ENCODE results near the gene TMEM87B. TPM values are rescaled to one million over a fixed set of nuclear protein-coding genes. Genes with fewer than 3 reads are reported as not detected.

The TMEM87B gene
- total and polyA plus RNA-seq, 11 donors, result 3.1 to 18.5 (median 7.9) TPM

DNA sequence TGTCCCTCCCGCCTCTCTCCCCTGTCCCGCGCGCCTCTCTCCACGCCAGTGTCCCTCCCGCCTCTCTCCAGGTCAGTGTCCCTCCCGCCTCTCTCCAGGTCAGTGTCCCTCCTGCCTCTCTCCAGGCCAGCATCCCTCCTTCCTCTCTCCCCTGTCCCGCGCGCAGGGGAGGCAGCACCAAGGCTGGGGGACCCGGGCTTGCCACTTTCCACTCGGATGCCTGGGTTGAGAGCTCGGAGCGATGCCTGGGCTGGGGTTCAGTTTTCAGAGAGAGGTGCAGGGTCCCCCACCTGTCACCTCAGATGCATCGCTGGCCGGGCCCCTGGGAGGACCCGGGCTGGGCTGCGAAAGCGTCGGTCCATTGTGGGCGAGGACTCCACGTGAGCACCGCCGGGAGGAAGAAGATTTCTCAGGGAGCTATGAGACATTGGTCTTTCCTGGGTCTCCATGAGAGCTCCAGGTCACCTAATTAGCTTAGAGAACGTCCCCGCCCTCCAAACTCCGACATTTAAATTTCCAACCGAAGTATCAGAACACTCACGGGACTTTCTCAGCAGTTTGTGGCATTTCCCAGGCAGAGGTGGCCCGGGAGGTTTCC, 85.2 kb downstream of the TMEM87B start:
- DNase-seq (peak in 1 of 5 donors; percentile 57), ATAC-seq (no peak)
- intact Hi-C loops (cut with DNase I), result loop anchor here in 1 of 10 donors (10.0 kb wide), 1 partner anchor 104 kb away; no protein-coding TSS in a partner anchor
- peaks cover 0 to 18% (median 4%) of the 10 kb centered on the region in 12 donors for H3K4me1 ChIP-seq
- peaks cover 0 to 11% (median 0%) of the 10 kb centered on the region in 9 donors for H3K27me3 ChIP-seq
- no peaks in the 10 kb centered on the region for H3K9me3 ChIP-seq
- WGBS, 4 donors, result 13 to 46% (median 23%) methylated on average over 30 of the region's 30 CpGs
- no peaks in the 10 kb centered on the region for H3K36me3 ChIP-seq
- peak overlapping the region in 1 of 12 donors; percentile 28 for H3K27ac ChIP-seq
- peak overlapping the region in 7 of 12 donors; percentile 21 to 50 (median 39) for H3K4me3 ChIP-seq
- TF ChIP-seq, protein P1, sequence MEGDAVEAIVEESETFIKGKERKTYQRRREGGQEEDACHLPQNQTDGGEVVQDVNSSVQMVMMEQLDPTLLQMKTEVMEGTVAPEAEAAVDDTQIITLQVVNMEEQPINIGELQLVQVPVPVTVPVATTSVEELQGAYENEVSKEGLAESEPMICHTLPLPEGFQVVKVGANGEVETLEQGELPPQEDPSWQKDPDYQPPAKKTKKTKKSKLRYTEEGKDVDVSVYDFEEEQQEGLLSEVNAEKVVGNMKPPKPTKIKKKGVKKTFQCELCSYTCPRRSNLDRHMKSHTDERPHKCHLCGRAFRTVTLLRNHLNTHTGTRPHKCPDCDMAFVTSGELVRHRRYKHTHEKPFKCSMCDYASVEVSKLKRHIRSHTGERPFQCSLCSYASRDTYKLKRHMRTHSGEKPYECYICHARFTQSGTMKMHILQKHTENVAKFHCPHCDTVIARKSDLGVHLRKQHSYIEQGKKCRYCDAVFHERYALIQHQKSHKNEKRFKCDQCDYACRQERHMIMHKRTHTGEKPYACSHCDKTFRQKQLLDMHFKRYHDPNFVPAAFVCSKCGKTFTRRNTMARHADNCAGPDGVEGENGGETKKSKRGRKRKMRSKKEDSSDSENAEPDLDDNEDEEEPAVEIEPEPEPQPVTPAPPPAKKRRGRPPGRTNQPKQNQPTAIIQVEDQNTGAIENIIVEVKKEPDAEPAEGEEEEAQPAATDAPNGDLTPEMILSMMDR (IDR thresholded peaks at IDR 0.05), result no peak

DNA sequence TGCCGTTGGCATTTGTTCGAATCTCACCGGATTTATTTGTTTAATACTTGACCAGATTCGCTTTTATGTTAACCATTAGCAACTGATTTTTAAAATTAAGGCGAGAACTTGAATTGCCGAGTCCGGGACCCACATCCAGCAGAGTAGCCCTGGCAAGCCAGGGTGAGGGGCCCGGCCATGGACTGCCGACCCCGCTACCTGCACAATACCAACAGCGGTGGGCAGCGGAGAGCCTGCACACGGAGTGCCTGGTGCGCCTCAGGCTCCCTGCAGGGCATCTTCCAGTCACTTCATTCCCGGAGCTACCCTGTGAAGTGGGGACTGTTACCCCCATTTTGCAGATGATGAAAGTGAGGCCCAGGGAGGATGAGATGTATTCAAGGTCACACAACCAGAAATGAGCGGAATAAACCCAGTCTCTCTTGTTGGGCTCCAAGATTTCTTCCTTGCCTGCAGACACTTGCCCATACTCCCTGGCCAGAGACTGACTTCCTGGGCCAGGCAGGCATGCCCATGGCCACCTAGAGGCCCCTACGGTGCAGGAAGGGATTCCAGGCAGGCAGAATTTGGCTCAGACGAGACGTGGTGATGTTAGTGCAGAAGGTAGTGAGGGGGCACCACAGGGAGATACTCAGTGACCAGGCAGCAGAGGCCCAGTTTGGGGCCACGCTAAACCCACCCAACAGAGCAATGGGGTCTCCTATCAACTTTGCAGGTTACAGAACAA, 86.0 kb downstream of the TMEM87B start:
- Histone ChIP-seq H3K4me3 (peak overlapping the region in 2 of 12 donors; percentile 21 to 50), H3K36me3 (no peaks in the 10 kb centered on the region), H3K27me3 (peaks cover 0 to 10% (median 0%) of the 10 kb centered on the region in 9 donors), H3K4me1 (peaks cover 0 to 18% (median 4%) of the 10 kb centered on the region in 12 donors), H3K27ac (no peak overlapping the region), H3K9me3 (no peaks in the 10 kb centered on the region)
- TF ChIP-seq, protein P1 (IDR thresholded peaks at IDR 0.05), result no peak
- TF ChIP-seq POLR2A (IDR thresholded peaks at IDR 0.05), result no peak
- DNase-seq (peak in 1 of 5 donors; percentile 37), ATAC-seq (no peak)
- intact Hi-C loops (cut with DNase I), result loop anchor here in 1 of 10 donors (10.0 kb wide), 1 partner anchor 104 kb away; no protein-coding TSS in a partner anchor
- WGBS, 4 donors, result 88 to 93% (median 90%) methylated on average over 19 to 20 of the region's 20 CpGs

DNA sequence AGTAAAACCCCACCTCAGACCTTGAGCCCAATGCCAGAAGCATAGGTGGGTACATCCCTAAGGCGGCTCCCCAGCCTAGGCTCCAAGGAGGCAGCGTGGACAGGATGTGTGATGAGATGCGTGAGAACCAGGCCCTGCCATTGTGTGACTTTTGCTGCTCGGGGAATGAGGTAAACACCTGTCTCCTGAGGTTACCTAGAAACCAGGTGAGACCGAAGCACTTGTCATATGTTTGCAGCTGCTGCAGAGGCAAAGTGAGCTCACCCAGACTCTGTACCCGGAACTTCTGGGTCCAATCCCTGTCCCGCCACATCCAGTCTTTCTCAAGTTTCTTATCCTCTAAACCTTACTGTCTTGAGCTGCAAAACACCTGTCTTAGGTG, 86.5 kb downstream of the TMEM87B start:
- no peaks in the 10 kb centered on the region for H3K36me3 ChIP-seq
- WGBS, 4 donors, result 83 to 95% (median 88%) methylated on average over 7 of the region's 7 CpGs
- DNase-seq (no peak), ATAC-seq (no peak)
- peaks cover 0 to 18% (median 4%) of the 10 kb centered on the region in 12 donors for H3K4me1 ChIP-seq
- no peak overlapping the region for H3K27ac ChIP-seq
- TF ChIP-seq POLR2A (IDR thresholded peaks at IDR 0.05), result no peak
- TF ChIP-seq, protein P1 (IDR thresholded peaks at IDR 0.05), result no peak
- peaks cover 0 to 4% (median 0%) of the 10 kb centered on the region in 9 donors for H3K27me3 ChIP-seq
- H3K4me3 ChIP-seq, result no peak overlapping the region
- no peaks in the 10 kb centered on the region for H3K9me3 ChIP-seq
- intact Hi-C loops (cut with DNase I), result loop anchor here in 1 of 10 donors (10.0 kb wide), 1 partner anchor 103 kb away; no protein-coding TSS in a partner anchor

DNA sequence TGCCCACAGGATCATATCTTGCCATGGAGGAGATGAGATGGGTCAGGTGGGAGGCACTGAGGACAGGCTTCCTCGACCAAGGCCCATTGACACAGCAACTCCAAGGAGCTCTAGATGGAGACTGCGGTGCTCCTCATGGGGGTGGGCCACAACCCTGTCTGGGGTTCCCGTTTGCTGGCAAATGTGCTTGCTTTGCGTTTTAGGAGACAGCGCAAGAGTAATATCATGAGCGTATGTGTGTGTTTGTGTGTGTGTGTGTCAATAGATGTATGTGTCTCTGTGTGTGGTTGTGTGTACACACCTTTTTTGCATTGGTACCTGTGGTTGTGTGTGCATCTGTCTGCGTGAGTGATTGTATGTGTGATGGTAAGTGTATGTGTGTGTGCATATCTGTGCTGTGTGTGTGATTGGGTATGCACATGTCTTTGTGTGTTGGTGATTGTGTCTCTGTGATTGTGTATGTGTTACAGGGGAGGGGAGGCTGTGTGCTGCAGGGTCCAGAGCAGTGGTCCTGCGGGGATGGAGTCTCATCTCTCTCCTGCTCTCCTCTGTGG, 87.5 kb downstream of the TMEM87B start:
- peaks cover 0 to 4% (median 0%) of the 10 kb centered on the region in 9 donors for H3K27me3 ChIP-seq
- intact Hi-C loops (cut with DNase I), result loop anchor here in 1 of 10 donors (10.0 kb wide), 1 partner anchor 102 kb away; no protein-coding TSS in a partner anchor
- no peaks in the 10 kb centered on the region for H3K9me3 ChIP-seq
- TF ChIP-seq, protein P1 (IDR thresholded peaks at IDR 0.05), result no peak
- TF ChIP-seq POLR2A (IDR thresholded peaks at IDR 0.05), result no peak
- WGBS, 4 donors, result 83 to 90% (median 89%) methylated on average over 8 of the region's 8 CpGs
- peaks cover 0 to 16% (median 4%) of the 10 kb centered on the region in 12 donors for H3K4me1 ChIP-seq
- DNase-seq, result no peak
- H3K4me3 ChIP-seq, result no peak overlapping the region
- H3K36me3 ChIP-seq, result no peaks in the 10 kb centered on the region
- no peak for ATAC-seq
- H3K27ac ChIP-seq, result no peak overlapping the region

Data from heart left ventricle (tissue), 16 donors.